ENCODE results near the gene FIS1.
"Not testable (repeated sequence)": the region's sequence is repeated elsewhere in the genome, so short reads cannot be mapped to it uniquely, and the experiment has no call there.

FIS1 gene

DNA sequence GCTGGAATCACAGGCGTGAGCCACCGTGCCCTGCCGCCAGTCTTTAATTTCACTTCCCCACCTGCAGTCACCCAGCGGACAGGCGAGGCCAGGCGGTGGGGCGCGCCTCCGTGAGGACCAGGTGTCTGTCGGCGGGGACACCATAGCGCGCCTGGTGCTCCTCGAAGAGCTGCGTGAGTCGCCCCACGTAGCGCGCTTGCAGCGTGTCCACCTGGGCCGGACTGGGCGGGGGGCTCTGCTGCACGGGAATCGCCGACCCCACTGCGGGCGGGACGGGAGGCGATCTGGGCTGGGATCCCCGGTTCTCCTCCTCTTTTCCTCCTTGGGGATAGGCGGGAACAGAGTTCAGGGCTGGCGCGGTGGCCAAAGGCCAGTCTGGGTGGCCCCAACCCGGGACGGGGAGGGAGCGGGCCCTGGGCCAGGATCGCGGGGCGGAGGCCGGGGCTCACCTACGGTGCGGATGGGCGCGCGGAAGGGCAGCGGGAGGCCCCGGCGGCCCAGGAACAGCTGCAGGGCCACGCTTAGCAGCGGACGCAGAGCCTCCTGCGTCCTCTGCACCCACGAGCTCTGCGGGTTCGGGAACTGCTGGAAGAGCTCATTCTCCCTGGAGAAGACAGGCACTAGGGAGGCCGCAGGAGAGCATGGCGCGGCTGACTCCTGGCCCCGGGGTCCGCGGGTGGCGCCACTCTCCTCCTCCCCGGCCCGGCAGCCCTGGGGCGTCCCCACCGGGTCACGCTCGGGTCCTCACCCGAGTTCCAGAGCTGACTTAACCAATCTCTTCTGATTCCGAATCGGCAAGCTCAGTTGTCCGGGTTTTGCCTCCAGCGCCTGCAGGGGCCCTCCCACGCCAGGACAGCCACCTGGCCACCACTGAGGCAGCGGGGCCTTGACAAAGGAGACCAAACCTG lies 42.9 kb downstream of the FIS1 start:
- no peak for DNase-seq

DNA sequence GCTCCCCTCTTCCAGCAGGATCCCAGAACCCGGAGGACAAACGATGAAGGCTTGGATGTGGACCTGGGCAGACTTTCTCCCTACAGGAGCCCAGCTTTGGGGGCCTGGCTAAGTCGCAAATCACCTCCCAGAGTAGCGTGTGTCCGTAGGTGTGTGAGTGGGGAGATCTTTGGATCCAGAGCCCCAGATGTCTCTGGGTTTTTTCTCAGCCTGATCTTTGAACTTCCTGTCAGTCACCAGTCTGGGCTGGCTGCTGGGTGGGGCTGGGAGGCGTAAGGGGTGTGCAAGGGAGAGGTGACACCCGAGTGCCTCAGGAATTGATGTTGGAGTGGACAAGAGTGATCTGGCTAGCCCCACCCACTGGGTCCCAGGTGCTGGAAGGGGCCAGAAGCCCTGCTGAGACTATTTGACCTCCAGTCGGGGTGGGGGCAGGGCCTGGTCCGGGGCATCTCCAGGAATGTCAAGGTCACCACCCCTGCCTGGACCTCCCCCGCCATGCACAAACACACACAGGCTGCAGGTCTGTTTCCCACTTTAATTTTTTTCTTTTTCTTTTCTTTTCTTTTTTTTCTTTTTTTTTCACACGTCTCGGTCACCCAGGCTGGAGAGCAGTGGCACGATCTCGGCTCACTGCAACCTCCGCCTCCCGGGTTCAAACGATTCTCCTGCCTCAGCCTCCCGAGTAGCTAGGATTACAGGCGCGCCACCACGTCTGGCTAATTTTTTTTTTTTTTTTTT lies 43.9 kb downstream of the FIS1 start, which contains the start of gene MOGAT3:
Gene MOGAT3, minus strand, starts transcription at position 175 of the 738 bp plus-strand sequence. CDS start 182 bp downstream, outside the sequence.
- DNase-seq, result no peak

GRCh38 chr7:101200504-101200861 lies 44.4 kb downstream of the FIS1 start:
- no peak for DNase-seq

- DNase-seq, result not testable (repeated sequence)
These were observed 45.4 kb downstream of the FIS1 start for GRCh38 chr7:101199522-101199921.

DNA sequence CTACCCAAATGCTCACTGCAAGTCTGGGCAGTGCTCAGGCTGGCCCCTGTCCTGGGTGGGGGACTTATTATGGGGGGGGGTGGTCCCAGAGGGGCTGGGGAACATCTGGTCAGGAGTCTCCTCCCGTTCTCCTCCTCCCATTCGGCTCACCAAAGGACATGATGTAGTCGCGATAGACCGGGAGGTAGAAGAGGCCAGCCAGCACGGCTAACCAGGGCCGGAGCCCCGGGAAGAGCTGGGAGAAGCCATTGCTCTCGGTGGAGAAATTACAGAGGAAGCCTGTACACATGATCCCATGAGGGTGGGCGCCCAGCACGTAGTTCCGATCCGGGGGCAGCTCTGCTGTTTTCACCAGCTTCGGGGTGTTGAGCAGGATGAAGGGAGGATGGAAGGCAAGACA lies 46.4 kb downstream of the FIS1 start:
- no peak for DNase-seq

DNA sequence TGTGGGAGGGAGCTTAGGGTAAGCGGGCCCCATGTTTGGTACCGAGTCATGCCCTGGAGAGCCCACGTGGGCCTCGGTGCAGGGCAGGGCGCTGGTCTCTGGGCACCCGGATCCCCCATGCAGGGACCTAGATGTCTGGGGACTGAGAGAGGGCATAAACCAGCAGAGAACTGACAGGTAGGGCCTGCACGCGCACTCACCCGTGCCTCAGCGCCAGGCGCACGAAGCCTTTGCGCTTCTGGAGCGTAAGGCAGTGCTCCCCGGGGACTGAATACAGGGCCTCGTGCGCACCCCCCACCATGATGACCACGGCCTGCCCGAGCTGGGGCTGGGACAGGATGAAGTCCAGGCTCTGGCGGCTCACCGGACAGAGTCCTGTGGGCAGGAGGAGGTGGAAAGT lies 46.9 kb downstream of the FIS1 start:
- DNase-seq, result no peak

DNA sequence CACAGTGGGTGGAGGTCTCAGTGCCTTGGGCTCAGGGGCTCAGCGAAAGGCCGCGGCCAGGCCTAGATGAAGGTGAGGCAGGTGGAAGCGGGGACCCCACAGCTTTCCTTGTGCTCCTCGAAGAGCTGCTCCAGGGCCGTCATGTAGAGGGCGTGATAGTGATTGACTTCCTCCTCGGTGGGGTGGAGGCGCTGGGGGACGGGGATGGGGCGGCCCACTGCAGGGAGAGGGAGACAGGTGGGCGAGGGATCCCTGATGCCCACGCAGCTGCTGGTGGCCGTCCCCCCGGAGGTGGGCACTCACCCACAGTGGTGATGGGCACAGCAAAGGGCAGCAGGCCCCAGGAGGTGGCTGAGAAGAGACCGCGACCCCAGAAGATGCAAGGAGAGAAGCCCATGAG lies 49.0 kb downstream of the FIS1 start:
- no peak for DNase-seq
